ENCODE data around the gene SERPINA1. TPM values are rescaled to one million over a fixed set of nuclear protein-coding genes. Genes with fewer than 3 reads are reported as not detected.
A peak's percentile ranks its signal among the peaks of the same experiment; 100 is the strongest.

Gene SERPINA1
- total and polyA plus RNA-seq, 2 of the 13 experiments (the other 11 are each of a cell fraction or from before 2014, with no cell fraction given), result 3,266 to 11,015 TPM

DNA sequence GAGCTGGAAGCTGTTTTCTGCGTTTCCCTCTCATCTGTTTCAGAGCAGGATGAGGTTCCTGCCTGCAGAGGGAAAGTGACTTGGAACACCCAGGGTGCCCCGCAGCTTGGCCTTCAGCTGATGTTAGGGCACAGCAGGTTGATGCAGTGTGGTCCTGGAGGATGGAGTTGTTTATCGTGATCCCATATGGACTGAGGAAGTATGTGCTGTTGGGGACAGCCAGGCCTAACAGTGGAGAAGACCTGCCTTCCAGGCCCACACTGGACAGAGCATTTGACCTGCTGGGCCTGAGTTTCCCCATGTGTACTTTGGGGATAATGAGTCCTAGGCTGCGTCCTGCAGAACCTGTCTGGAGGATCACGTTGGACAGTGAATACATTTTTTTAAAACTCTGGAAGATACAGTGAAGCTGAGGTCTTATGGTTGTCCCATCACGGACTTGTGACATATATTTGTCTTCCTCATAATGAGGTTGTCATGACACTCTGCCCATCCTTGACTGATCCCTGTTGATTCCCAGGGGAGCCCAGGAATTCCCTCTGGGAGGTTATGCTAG, 12.8 kb downstream of the SERPINA1 start:
- H4K20me1 ChIP-seq (ENCODE audit: insufficient read depth, low read length), result peaks cover 39% of the 10 kb centered on the region
- ChIA-PET POLR2A (interaction anchor here (1.0 to 5.4 kb wide), 20 partner anchors 8 to 111 kb away, joined by 3 to 88 read pairs (median 7); partner anchors contain the start of genes SERPINA1, SERPINA10, SERPINA2 and SERPINA6), CTCF (ENCODE audit: low intra/inter-chr PET ratio, low total read pairs) (interaction anchor here (0.7 to 1.0 kb wide), 2 partner anchors 20 to 37 kb away, joined by 3 to 4 read pairs; no protein-coding TSS in a partner anchor)
- peak overlapping the region; percentile 30 for H3K4me2 ChIP-seq (ENCODE audit: low read depth, low read length)
- no peaks in the 10 kb centered on the region for H3K79me2 ChIP-seq (ENCODE audit: insufficient read depth, low read length)
- H2AFZ ChIP-seq (ENCODE audit: low read length), result no peak overlapping the region
- H3K27ac ChIP-seq (ENCODE audit: extremely low read length, insufficient read depth, low read length), result peak overlapping the region; percentile 41
- in situ Hi-C loops (cut with HindIII; ENCODE audit: extremely low pct_ligation_motif_present, low pct_unique_long_range_greater_than_20kb) (loop anchor here (5.0 kb wide), 1 partner anchor 37 kb away; no protein-coding TSS in a partner anchor), intact Hi-C loops (cut with micrococcal nuclease; ENCODE audit: unreplicated experiment) (loop anchor here (1.0 to 10.0 kb wide), 4 partner anchors 20 to 241 kb away; no protein-coding TSS in a partner anchor)
- no peaks in the 10 kb centered on the region for H3K9me3 ChIP-seq (ENCODE audit: low read length)
- H3K36me3 ChIP-seq (replicated peaks in 1 of 2; ENCODE audit: control insufficient read depth in 1 of 2, insufficient read depth in 2 of 2, low read length in 2 of 2), result peaks cover 17 to 25% of the 10 kb centered on the region in 2 experiments
- H3K27me3 ChIP-seq (ENCODE audit: control insufficient read depth in 1 of 2, insufficient read depth in 2 of 2, low read length in 2 of 2), result no peaks in the 10 kb centered on the region
- BruUV-seq (replicated peaks), result no TSS peak
- WGBS (ENCODE audit: low lambda C conversion rate), result 8% methylated on average over 6 of the region's 6 CpGs
- no peak for DNase-seq (ENCODE audit: low spot score)
- FAIRE-seq, result peak; percentile 84
- H3K4me1 ChIP-seq (ENCODE audit: insufficient read depth, low read length), result peaks cover 100% of the 10 kb centered on the region
- H3K4me3 ChIP-seq (replicated peaks in 1 of 3; ENCODE audit: insufficient read depth in 1 of 3, low read depth in 2 of 3, low read length in 3 of 3), result 0 out of 6 replicates have a peak overlapping the region, but pooled peaks of 1 of the 3 experiments have one; percentile 4
- peak; percentile 51 for ATAC-seq
- H3K9ac ChIP-seq (ENCODE audit: insufficient read depth, low read depth, low read length), result no peak overlapping the region
- TF ChIP-seq SP2 (CRISPR knock-in tag; IDR thresholded peaks at IDR 0.05), result no peak
- TF ChIP-seq, protein P1, sequence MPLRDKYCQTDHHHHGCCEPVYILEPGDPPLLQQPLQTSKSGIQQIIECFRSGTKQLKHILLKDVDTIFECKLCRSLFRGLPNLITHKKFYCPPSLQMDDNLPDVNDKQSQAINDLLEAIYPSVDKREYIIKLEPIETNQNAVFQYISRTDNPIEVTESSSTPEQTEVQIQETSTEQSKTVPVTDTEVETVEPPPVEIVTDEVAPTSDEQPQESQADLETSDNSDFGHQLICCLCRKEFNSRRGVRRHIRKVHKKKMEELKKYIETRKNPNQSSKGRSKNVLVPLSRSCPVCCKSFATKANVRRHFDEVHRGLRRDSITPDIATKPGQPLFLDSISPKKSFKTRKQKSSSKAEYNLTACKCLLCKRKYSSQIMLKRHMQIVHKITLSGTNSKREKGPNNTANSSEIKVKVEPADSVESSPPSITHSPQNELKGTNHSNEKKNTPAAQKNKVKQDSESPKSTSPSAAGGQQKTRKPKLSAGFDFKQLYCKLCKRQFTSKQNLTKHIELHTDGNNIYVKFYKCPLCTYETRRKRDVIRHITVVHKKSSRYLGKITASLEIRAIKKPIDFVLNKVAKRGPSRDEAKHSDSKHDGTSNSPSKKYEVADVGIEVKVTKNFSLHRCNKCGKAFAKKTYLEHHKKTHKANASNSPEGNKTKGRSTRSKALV (CRISPR knock-in tag; IDR thresholded peaks at IDR 0.05), result 0 out of 2 replicates have a peak, but pooled peaks have one; percentile 36
- no peak for TF ChIP-seq ZNF773 (CRISPR knock-in tag; IDR thresholded peaks at IDR 0.05; ENCODE audit: borderline replicate concordance)
- no peak for TF ChIP-seq ZNF33B (CRISPR knock-in tag; IDR thresholded peaks at IDR 0.05)
- no peak for TF ChIP-seq FOXK2 (IDR thresholded peaks at IDR 0.05)
- 0 out of 2 replicates have a peak, but pooled peaks have one; percentile 18 for TF ChIP-seq ETV5 (CRISPR knock-in tag; IDR thresholded peaks at IDR 0.05; ENCODE audit: borderline replicate concordance)
- TF ChIP-seq ELF3 (CRISPR knock-in tag; IDR thresholded peaks at IDR 0.05), result no peak
- TF ChIP-seq, protein P2, sequence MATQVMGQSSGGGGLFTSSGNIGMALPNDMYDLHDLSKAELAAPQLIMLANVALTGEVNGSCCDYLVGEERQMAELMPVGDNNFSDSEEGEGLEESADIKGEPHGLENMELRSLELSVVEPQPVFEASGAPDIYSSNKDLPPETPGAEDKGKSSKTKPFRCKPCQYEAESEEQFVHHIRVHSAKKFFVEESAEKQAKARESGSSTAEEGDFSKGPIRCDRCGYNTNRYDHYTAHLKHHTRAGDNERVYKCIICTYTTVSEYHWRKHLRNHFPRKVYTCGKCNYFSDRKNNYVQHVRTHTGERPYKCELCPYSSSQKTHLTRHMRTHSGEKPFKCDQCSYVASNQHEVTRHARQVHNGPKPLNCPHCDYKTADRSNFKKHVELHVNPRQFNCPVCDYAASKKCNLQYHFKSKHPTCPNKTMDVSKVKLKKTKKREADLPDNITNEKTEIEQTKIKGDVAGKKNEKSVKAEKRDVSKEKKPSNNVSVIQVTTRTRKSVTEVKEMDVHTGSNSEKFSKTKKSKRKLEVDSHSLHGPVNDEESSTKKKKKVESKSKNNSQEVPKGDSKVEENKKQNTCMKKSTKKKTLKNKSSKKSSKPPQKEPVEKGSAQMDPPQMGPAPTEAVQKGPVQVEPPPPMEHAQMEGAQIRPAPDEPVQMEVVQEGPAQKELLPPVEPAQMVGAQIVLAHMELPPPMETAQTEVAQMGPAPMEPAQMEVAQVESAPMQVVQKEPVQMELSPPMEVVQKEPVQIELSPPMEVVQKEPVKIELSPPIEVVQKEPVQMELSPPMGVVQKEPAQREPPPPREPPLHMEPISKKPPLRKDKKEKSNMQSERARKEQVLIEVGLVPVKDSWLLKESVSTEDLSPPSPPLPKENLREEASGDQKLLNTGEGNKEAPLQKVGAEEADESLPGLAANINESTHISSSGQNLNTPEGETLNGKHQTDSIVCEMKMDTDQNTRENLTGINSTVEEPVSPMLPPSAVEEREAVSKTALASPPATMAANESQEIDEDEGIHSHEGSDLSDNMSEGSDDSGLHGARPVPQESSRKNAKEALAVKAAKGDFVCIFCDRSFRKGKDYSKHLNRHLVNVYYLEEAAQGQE (IDR thresholded peaks at IDR 0.05; ENCODE audit: borderline replicate concordance in 1 of 2, low read depth in 1 of 2, low read length in 2 of 2), result no peak
- 0 out of 2 replicates have a peak, but pooled peaks have one; percentile 12 for TF ChIP-seq MIXL1 (CRISPR knock-in tag; IDR thresholded peaks at IDR 0.05)
- TF ChIP-seq, protein P3, sequence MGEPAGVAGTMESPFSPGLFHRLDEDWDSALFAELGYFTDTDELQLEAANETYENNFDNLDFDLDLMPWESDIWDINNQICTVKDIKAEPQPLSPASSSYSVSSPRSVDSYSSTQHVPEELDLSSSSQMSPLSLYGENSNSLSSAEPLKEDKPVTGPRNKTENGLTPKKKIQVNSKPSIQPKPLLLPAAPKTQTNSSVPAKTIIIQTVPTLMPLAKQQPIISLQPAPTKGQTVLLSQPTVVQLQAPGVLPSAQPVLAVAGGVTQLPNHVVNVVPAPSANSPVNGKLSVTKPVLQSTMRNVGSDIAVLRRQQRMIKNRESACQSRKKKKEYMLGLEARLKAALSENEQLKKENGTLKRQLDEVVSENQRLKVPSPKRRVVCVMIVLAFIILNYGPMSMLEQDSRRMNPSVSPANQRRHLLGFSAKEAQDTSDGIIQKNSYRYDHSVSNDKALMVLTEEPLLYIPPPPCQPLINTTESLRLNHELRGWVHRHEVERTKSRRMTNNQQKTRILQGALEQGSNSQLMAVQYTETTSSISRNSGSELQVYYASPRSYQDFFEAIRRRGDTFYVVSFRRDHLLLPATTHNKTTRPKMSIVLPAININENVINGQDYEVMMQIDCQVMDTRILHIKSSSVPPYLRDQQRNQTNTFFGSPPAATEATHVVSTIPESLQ (CRISPR knock-in tag; conservative IDR thresholded peaks at IDR 0.05), result no peak; the same call in 1 of the 2 replicates
